ENCODE measurements around the gene LEFTY1.

DNA sequence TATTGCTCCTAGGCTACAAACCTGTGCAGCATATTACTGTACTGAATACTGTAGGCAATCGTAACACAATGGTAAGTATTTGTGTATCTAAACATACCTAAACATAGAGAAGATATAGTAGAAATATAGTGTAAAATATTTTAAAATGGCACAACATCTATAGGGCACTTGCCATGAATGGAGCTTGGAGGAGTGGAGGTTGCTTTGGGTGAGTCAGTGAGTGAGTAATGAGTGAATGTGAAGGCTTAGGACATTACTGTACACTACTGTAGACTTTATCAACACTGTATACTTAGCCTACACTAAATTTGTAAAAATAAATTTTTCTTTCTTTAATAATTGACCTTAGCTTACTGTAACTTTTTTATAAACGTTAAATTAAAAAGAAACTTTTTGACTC lies 44.1 kb upstream of the LEFTY1 start:
- TF ChIP-seq, protein P1, sequence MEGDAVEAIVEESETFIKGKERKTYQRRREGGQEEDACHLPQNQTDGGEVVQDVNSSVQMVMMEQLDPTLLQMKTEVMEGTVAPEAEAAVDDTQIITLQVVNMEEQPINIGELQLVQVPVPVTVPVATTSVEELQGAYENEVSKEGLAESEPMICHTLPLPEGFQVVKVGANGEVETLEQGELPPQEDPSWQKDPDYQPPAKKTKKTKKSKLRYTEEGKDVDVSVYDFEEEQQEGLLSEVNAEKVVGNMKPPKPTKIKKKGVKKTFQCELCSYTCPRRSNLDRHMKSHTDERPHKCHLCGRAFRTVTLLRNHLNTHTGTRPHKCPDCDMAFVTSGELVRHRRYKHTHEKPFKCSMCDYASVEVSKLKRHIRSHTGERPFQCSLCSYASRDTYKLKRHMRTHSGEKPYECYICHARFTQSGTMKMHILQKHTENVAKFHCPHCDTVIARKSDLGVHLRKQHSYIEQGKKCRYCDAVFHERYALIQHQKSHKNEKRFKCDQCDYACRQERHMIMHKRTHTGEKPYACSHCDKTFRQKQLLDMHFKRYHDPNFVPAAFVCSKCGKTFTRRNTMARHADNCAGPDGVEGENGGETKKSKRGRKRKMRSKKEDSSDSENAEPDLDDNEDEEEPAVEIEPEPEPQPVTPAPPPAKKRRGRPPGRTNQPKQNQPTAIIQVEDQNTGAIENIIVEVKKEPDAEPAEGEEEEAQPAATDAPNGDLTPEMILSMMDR (IDR thresholded peaks at IDR 0.05): no peak
- TF ChIP-seq POLR2A (IDR thresholded peaks at IDR 0.05) (no peak), POLR2AphosphoS5 (IDR thresholded peaks at IDR 0.05) (no peak), EP300 (IDR thresholded peaks at IDR 0.05) (no peak)

Data from gastroesophageal sphincter (tissue), 3 donors.